Measurements from ENCODE around the gene TNNT1. TPM values are rescaled to one million over a fixed set of nuclear protein-coding genes. Genes with fewer than 3 reads are reported as not detected.

The TNNT1 gene
- total RNA-seq, 1 experiment from 2014 or later: 188 TPM

- ChIA-PET CTCF (interaction anchor here (2.0 to 4.4 kb wide), 2 partner anchors 11 to 15 kb away, joined by 9 to 53 read pairs; no protein-coding TSS in a partner anchor), POLR2A (interaction anchor here (1.9 to 2.9 kb wide), 2 partner anchors 15 to 28 kb away, joined by 10 to 24 read pairs; partner anchors contain the start of gene PPP1R12C), RAD21 (ENCODE audit: low non-redundant PET in 1 of 2, low total read pairs in 2 of 2, uncharacterized antibody in 2 of 2, unreplicated experiment in 2 of 2) (no interaction called here)
- no TSS peak for BruUV-seq (replicated peaks)
- no peak for DNase-seq (ENCODE audit: low read depth, low spot score)
- ATAC-seq: no peak
- Histone ChIP-seq H3K9ac (ENCODE audit: low read length) (peak overlapping the region; percentile 57), H3K4me3 (replicated peaks in 1 of 2; ENCODE audit: low read depth in 1 of 2, low read length in 2 of 2) (peak overlapping the region; percentile 60 to 69), H3K27me3 (ENCODE audit: insufficient read depth, low read length) (no peaks in the 10 kb centered on the region), H4K20me1 (ENCODE audit: insufficient read depth) (no peaks in the 10 kb centered on the region), H3K4me1 (ENCODE audit: control insufficient read depth in 1 of 2, insufficient read depth in 2 of 2, low read length in 2 of 2) (peaks cover 14 to 60% of the 10 kb centered on the region in 2 experiments), H3K27ac (ENCODE audit: low read depth, low read length) (peak overlapping the region; percentile 34; the same call in 1 of the 2 replicates), H2AFZ (ENCODE audit: low read depth, low read length, poor library complexity, severe bottlenecking) (no peak overlapping the region), H3K79me2 (ENCODE audit: insufficient read depth, low read length) (peaks cover 4% of the 10 kb centered on the region), H3K36me3 (ENCODE audit: control insufficient read depth in 1 of 2, insufficient read depth in 2 of 2, low read length in 2 of 2) (no peaks in the 10 kb centered on the region), H3K9me3 (ENCODE audit: control insufficient read depth in 1 of 2, insufficient read depth in 1 of 2, low read depth in 1 of 2, low read length in 2 of 2) (no peaks in the 10 kb centered on the region), H3K4me2 (ENCODE audit: low read length) (peak overlapping the region; percentile 88), H3K9me2 (ENCODE audit: insufficient read depth) (no peaks in the 10 kb centered on the region)
- TF ChIP-seq SP1 (IDR thresholded peaks at IDR 0.05; ENCODE audit: low read depth): no peak
- TF ChIP-seq MAX (IDR thresholded peaks at IDR 0.05): no peak
- TF ChIP-seq ZFX (IDR thresholded peaks at IDR 0.05): no peak
- no peak for TF ChIP-seq RAD21 (IDR thresholded peaks at IDR 0.05; ENCODE audit: low read depth)
- no peak for TF ChIP-seq JUND (IDR thresholded peaks at IDR 0.05)
- TF ChIP-seq ELF1 (IDR thresholded peaks at IDR 0.05; ENCODE audit: borderline replicate concordance, low read depth): no peak
- no peak for TF ChIP-seq POLR2AphosphoS5 (IDR thresholded peaks at IDR 0.05; ENCODE audit: low read depth, low read length)
- TF ChIP-seq, protein P1, sequence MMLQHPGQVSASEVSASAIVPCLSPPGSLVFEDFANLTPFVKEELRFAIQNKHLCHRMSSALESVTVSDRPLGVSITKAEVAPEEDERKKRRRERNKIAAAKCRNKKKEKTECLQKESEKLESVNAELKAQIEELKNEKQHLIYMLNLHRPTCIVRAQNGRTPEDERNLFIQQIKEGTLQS (IDR thresholded peaks at IDR 0.05): no peak
- TF ChIP-seq REST (IDR thresholded peaks at IDR 0.05; ENCODE audit: low read depth): no peak
- no peak for TF ChIP-seq ZNF274 (IDR thresholded peaks at IDR 0.05; ENCODE audit: low read depth, low read length)
- TF ChIP-seq SRF (IDR thresholded peaks at IDR 0.05; ENCODE audit: low read depth): no peak
- TF ChIP-seq, protein P2, sequence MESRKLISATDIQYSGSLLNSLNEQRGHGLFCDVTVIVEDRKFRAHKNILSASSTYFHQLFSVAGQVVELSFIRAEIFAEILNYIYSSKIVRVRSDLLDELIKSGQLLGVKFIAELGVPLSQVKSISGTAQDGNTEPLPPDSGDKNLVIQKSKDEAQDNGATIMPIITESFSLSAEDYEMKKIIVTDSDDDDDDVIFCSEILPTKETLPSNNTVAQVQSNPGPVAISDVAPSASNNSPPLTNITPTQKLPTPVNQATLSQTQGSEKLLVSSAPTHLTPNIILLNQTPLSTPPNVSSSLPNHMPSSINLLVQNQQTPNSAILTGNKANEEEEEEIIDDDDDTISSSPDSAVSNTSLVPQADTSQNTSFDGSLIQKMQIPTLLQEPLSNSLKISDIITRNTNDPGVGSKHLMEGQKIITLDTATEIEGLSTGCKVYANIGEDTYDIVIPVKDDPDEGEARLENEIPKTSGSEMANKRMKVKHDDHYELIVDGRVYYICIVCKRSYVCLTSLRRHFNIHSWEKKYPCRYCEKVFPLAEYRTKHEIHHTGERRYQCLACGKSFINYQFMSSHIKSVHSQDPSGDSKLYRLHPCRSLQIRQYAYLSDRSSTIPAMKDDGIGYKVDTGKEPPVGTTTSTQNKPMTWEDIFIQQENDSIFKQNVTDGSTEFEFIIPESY (IDR thresholded peaks at IDR 0.05; ENCODE audit: extremely low read depth, insufficient replicate concordance, low read length): no peak
- TF ChIP-seq, protein P3, sequence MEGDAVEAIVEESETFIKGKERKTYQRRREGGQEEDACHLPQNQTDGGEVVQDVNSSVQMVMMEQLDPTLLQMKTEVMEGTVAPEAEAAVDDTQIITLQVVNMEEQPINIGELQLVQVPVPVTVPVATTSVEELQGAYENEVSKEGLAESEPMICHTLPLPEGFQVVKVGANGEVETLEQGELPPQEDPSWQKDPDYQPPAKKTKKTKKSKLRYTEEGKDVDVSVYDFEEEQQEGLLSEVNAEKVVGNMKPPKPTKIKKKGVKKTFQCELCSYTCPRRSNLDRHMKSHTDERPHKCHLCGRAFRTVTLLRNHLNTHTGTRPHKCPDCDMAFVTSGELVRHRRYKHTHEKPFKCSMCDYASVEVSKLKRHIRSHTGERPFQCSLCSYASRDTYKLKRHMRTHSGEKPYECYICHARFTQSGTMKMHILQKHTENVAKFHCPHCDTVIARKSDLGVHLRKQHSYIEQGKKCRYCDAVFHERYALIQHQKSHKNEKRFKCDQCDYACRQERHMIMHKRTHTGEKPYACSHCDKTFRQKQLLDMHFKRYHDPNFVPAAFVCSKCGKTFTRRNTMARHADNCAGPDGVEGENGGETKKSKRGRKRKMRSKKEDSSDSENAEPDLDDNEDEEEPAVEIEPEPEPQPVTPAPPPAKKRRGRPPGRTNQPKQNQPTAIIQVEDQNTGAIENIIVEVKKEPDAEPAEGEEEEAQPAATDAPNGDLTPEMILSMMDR (IDR thresholded peaks at IDR 0.05 in 2 of 3, conservative IDR thresholded peaks at IDR 0.05 in 1 of 3; ENCODE audit: borderline replicate concordance in 1 of 3, insufficient read depth in 1 of 3, low read depth in 2 of 3, low read length in 2 of 3): no peak
- no peak for TF ChIP-seq EZH2phosphoT487 (IDR thresholded peaks at IDR 0.05; ENCODE audit: borderline replicate concordance)
- TF ChIP-seq POLR2A (IDR thresholded peaks at IDR 0.05; ENCODE audit: borderline replicate concordance, extremely low read depth, insufficient read depth, insufficient read length): no peak
- TF ChIP-seq EGR1 (IDR thresholded peaks at IDR 0.05; ENCODE audit: low read depth): no peak
- intact Hi-C loops (cut with micrococcal nuclease): loop anchor here (10.0 kb wide), 1 partner anchor 490 kb away; no protein-coding TSS in a partner anchor
These were observed 3.8 kb downstream of the TNNT1 start for GRCh38 chr19:55145232-55145631.
